Endothelial cell of umbilical vein (primary cell): ENCODE measurements around the gene DSCAML1. TPM values are rescaled to one million over a fixed set of nuclear protein-coding genes. Genes with fewer than 3 reads are reported as not detected.

Experiments
- BruUV-seq: library from RNA; stranded (reverse); fragments of 400-500 nt; replicated peaks from 2 replicates; lab custom pipeline; 2021; lab: Mats Ljungman, UMichigan
- CTCF ChIA-PET: fragments of 300-600, 350-600 bp; sonication (Branson Sonifier 250); formaldehyde crosslinking; loops from one replicate; lab custom pipeline; 2021; ENCODE audit warnings: antibody characterized with exemption, inconsistent platforms; lab: Charles Lee
- POLR2A ChIA-PET: fragments of 300-600, 350-600 bp; sonication (Branson Sonifier 250); formaldehyde crosslinking; loops from one replicate; lab custom pipeline; 2021; ENCODE audit warnings: antibody characterized with exemption, inconsistent platforms; lab: Charles Lee
- DNase-seq: peaks from one replicate; pipeline ENCODE4 v3.0.0-alpha.2; 2011; ENCODE audit warnings: low read depth, low spot score
- FAIRE-seq: peaks from 2 replicates; lab custom pipeline; 2011; peaks lifted over from hg19 to GRCh38; lab: Jason Lieb, UNC
- H2AFZ ChIP-seq: 2 replicates; pipeline ENCODE4 v1.6.0; 2012; ENCODE audit warnings: low read depth, low read length, control low read depth, inconsistent platforms
- H3K27ac ChIP-seq: 2 replicates; pipeline ENCODE4 v1.5.1; 2011; ENCODE audit warnings: low read depth, mild to moderate bottlenecking, control low read depth, low read length, moderate library complexity; ENCODE audit not compliant: insufficient read depth
- H3K27me3 ChIP-seq, 2 experiments: 2 replicates each; pipeline versions ENCODE4 v1.6.0 to v1.6.1; 2011; ENCODE audit warnings: low read length in 2 of 2, mixed read lengths in 1 of 2; ENCODE audit not compliant: control insufficient read depth in 2 of 2, insufficient read depth in 2 of 2
- H3K36me3 ChIP-seq, 2 experiments: 2 replicates in 1 of 2; 3 replicates in 1 of 2; pipeline ENCODE4 v1.5.1; 2011; ENCODE audit warnings: low read length in 2 of 2, mild to moderate bottlenecking in 1 of 2, moderate library complexity in 1 of 2; ENCODE audit not compliant: control insufficient read depth in 2 of 2, insufficient read depth in 2 of 2; ENCODE audit errors: extremely low read depth in 1 of 2
- H3K4me1 ChIP-seq: 3 replicates; pipeline ENCODE4 v1.5.1; 2011; ENCODE audit warnings: mild to moderate bottlenecking, low read length; ENCODE audit not compliant: control insufficient read depth, insufficient read depth; ENCODE audit errors: extremely low read depth
- H3K4me2 ChIP-seq: 2 replicates; pipeline ENCODE4 v1.6.1; 2011; ENCODE audit warnings: low read length, control low read depth, mixed read lengths; ENCODE audit not compliant: insufficient read depth
- H3K4me3 ChIP-seq, 3 experiments: fragments of 200-600 bp in 1 of 3; sonication (generic), shearing (Covaris generic) in 1 of 3; replicated peaks in 1 of 3; 2 replicates each; pipeline ENCODE4 v1.5.1; 2011 to 2016; ENCODE audit warnings: control low read depth in 3 of 3, low read length in 3 of 3, mild to moderate bottlenecking in 2 of 3, inconsistent platforms in 1 of 3, low read depth in 1 of 3, moderate library complexity in 1 of 3; ENCODE audit not compliant: insufficient read depth in 1 of 3
- H3K79me2 ChIP-seq: 2 replicates; pipeline ENCODE4 v1.6.0; 2012; ENCODE audit warnings: low read length, inconsistent platforms; ENCODE audit not compliant: control insufficient read depth, insufficient read depth
- H3K9ac ChIP-seq: replicated peaks from 2 replicates; pipeline ENCODE3; 2011; ENCODE audit warnings: low read length, control low read depth; ENCODE audit not compliant: insufficient read depth; ENCODE audit errors: extremely low read depth
- H3K9me1 ChIP-seq: replicated peaks from 3 replicates; pipeline ENCODE4 v1.6.0; 2011; ENCODE audit warnings: mild to moderate bottlenecking, low read length; ENCODE audit not compliant: control insufficient read depth, insufficient read depth; ENCODE audit errors: extremely low read depth
- H3K9me3 ChIP-seq: replicated peaks from 2 replicates; pipeline ENCODE4 v1.5.1; 2012; ENCODE audit warnings: low read length, inconsistent platforms; ENCODE audit not compliant: control insufficient read depth, insufficient read depth
- H4K20me1 ChIP-seq: replicated peaks from 2 replicates; pipeline ENCODE3; 2011; ENCODE audit warnings: mild to moderate bottlenecking, low read length; ENCODE audit not compliant: control insufficient read depth, insufficient read depth; ENCODE audit errors: extremely low read depth
- EZH2 ChIP-seq: IDR thresholded peaks from 2 replicates; pipeline ENCODE4 v1.6.1; 2012; ENCODE audit warnings: borderline replicate concordance, low read depth, mild to moderate bottlenecking, moderate library complexity, low read length, inconsistent platforms; ENCODE audit not compliant: severe bottlenecking
- FOS ChIP-seq: IDR thresholded peaks from 2 replicates; pipeline ENCODE4 v1.6.1; 2011; ENCODE audit warnings: mild to moderate bottlenecking, low read length, moderate library complexity, borderline replicate concordance; ENCODE audit not compliant: insufficient read depth
- GATA2 ChIP-seq: IDR thresholded peaks from 2 replicates; pipeline ENCODE4 v1.7.0; 2011; ENCODE audit warnings: low read depth, mild to moderate bottlenecking, moderate library complexity, mixed read lengths, low read length; ENCODE audit not compliant: insufficient read length, insufficient read depth
- JUN ChIP-seq: IDR thresholded peaks from 2 replicates; pipeline ENCODE4 v1.6.1; 2011; ENCODE audit warnings: borderline replicate concordance, low read depth; ENCODE audit not compliant: insufficient read length, insufficient read depth
- MYC ChIP-seq: IDR thresholded peaks from one replicate; pipeline ENCODE4 v1.6.1; 2011; ENCODE audit warnings: mild to moderate bottlenecking, low read depth, low read length
- POLR2A ChIP-seq: IDR thresholded peaks from 2 replicates; pipeline ENCODE4 v1.6.1; 2012; ENCODE audit warnings: low read depth, mild to moderate bottlenecking, control low read depth, low read length
- POLR2AphosphoS5 ChIP-seq: IDR thresholded peaks from 2 replicates; pipeline ENCODE4 v1.6.1; 2012; ENCODE audit warnings: low read depth, mild to moderate bottlenecking, control low read depth, low read length, moderate library complexity; ENCODE audit not compliant: insufficient read depth
- dilution Hi-C: fragments of 300-500 bp; cut with MboI; formaldehyde crosslinking; loops from one replicate; pipeline ENCODE4 v1.15.0; 2019; ENCODE audit warnings: low sequenced_read_pairs; ENCODE audit not compliant: extremely low pct_ligation_motif_present
- intact Hi-C: fragments of 100-400 bp; cut with micrococcal nuclease; formaldehyde crosslinking; loops from one replicate; pipeline ENCODE4 v1.10.0; 2022
- polyA plus RNA-seq, 4 experiments: library from polyadenylated mRNA; depleted of rRNA in 3 of 4; stranded (reverse) in 3 of 4; unstranded in 1 of 4; fragments of >200 nt; gene quantifications; 2 replicates each; pipeline versions ENCODE4 v1.2.1 to v1.2.3, GENCODE V29; 2011 to 2012; ENCODE audit warnings: missing spikeins in 1 of 4
- total RNA-seq: library from RNA; stranded (reverse); gene quantifications from 2 replicates; pipeline ENCODE4 v1.2.3, GENCODE V29; 2021
- TF ChIP-seq, protein P1 (sequence below), 2 donors: IDR thresholded peaks; 1 replicate in 1 of 2; 2 replicates in 1 of 2; pipeline ENCODE4 v1.5.1; 2011; ENCODE audit warnings: low read length in 2 of 2, mild to moderate bottlenecking in 2 of 2, moderate library complexity in 2 of 2, control low read depth in 1 of 2, inconsistent platforms in 1 of 2, low read depth in 1 of 2; ENCODE audit not compliant: insufficient read depth in 1 of 2; ENCODE audit errors: extremely low read depth in 1 of 2

Gene DSCAML1
- total and polyA plus RNA-seq, 2 donors (not counting 3 experiments of a cell fraction or from before 2014, with no cell fraction given), result not detected

- Histone ChIP-seq H3K9me3 (no peaks in the 10 kb centered on the region), H3K27me3 (peaks cover 0 to 2% of the 10 kb centered on the region in 2 experiments), H3K4me2 (no peak overlapping the region), H3K4me1 (no peaks in the 10 kb centered on the region), H3K9me1 (no peaks in the 10 kb centered on the region), H4K20me1 (no peaks in the 10 kb centered on the region), H3K79me2 (no peaks in the 10 kb centered on the region), H3K36me3 (no peaks in the 10 kb centered on the region), H2AFZ (no peak overlapping the region), H3K9ac (no peak overlapping the region), H3K4me3 (no peak overlapping the region), H3K27ac (no peak overlapping the region)
- CTCF ChIA-PET, result no interaction called here
- POLR2A ChIA-PET, result no interaction called here
- FAIRE-seq (no peak), DNase-seq (no peak)
- dilution Hi-C loops (no loop called here), intact Hi-C loops (no loop called here)
- TF ChIP-seq GATA2 (no peak), EZH2 (no peak), POLR2A (no peak), MYC (no peak)
- no TSS peak for BruUV-seq
Measured at GRCh38 chr11:117750357-117750756, 46.7 kb downstream of the DSCAML1 start.

DNA sequence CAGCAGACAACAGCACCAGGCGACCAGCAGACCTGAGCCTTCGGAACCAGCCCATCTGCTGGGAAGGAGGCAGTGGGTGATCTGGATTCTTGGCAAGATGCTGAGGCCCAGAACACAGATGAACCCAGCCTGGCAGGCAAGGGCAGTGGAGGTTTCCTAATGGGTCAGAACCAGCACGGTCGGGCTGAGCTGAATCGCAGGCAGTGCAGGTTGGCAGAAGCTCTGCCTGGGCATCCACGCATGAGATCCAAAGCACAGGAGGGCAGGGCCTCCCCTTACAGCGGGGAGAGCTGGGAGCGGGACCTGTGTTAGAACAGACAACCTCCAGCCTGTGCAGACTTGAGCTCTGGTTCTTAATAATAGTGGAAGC, 47.5 kb downstream of the DSCAML1 start:
- dilution Hi-C loops, result no loop called here
- Histone ChIP-seq H3K9me1 (no peaks in the 10 kb centered on the region), H2AFZ (no peak overlapping the region), H3K27ac (no peak overlapping the region), H3K9ac (no peak overlapping the region), H3K27me3 (peaks cover 0 to 2% of the 10 kb centered on the region in 2 experiments), H3K79me2 (no peaks in the 10 kb centered on the region), H3K4me2 (no peak overlapping the region), H3K4me1 (no peaks in the 10 kb centered on the region), H3K9me3 (no peaks in the 10 kb centered on the region), H3K4me3 (no peak overlapping the region), H4K20me1 (no peaks in the 10 kb centered on the region), H3K36me3 (no peaks in the 10 kb centered on the region)
- intact Hi-C loops, result no loop called here
- ChIA-PET CTCF (no interaction called here), POLR2A (no interaction called here)
- TF ChIP-seq POLR2A (no peak), FOS (no peak), EZH2 (no peak), JUN (no peak), GATA2 (no peak), MYC (no peak), POLR2AphosphoS5 (no peak)
- TF ChIP-seq, protein P1, sequence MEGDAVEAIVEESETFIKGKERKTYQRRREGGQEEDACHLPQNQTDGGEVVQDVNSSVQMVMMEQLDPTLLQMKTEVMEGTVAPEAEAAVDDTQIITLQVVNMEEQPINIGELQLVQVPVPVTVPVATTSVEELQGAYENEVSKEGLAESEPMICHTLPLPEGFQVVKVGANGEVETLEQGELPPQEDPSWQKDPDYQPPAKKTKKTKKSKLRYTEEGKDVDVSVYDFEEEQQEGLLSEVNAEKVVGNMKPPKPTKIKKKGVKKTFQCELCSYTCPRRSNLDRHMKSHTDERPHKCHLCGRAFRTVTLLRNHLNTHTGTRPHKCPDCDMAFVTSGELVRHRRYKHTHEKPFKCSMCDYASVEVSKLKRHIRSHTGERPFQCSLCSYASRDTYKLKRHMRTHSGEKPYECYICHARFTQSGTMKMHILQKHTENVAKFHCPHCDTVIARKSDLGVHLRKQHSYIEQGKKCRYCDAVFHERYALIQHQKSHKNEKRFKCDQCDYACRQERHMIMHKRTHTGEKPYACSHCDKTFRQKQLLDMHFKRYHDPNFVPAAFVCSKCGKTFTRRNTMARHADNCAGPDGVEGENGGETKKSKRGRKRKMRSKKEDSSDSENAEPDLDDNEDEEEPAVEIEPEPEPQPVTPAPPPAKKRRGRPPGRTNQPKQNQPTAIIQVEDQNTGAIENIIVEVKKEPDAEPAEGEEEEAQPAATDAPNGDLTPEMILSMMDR (IDR thresholded peaks at IDR 0.05; ENCODE audit: extremely low read depth in 1 of 2, insufficient read depth in 1 of 2, low read depth in 1 of 2, low read length in 2 of 2), result no peak
- BruUV-seq, result no TSS peak
- DNase-seq, result no peak
- FAIRE-seq, result no peak
